Type B pancreatic cell (in vitro differentiated cells): ENCODE results near the gene APBA1. TPM values are rescaled to one million over a fixed set of nuclear protein-coding genes. Genes with fewer than 3 reads are reported as not detected.

Experiments used
- DNase-seq: peaks from one replicate; pipeline ENCODE4 v3.0.0; 2021; ENCODE audit warnings: mixed read lengths; ENCODE audit not compliant: unreplicated experiment; ENCODE audit errors: extremely low spot score
- H3K27ac Mint-ChIP-seq: 2 replicates; pipeline ENCODE4 v1.8.0; 2021; ENCODE audit warnings: mild to moderate bottlenecking, mixed read lengths
- H3K27me3 Mint-ChIP-seq: 2 replicates; pipeline ENCODE4 v1.8.0; 2021; ENCODE audit warnings: mixed read lengths
- H3K36me3 Mint-ChIP-seq: 2 replicates; pipeline ENCODE4 v1.8.0; 2021; ENCODE audit warnings: mixed read lengths
- H3K4me1 Mint-ChIP-seq: one replicate; pipeline ENCODE4 v1.8.0; 2021; ENCODE audit warnings: mixed read lengths; ENCODE audit not compliant: unreplicated experiment
- H3K4me3 Mint-ChIP-seq: 2 replicates; pipeline ENCODE4 v1.8.0; 2021; ENCODE audit warnings: mild to moderate bottlenecking, mixed read lengths
- H3K9me3 Mint-ChIP-seq: 2 replicates; pipeline ENCODE4 v1.8.0; 2021; ENCODE audit warnings: mixed read lengths
- CTCF ChIP-seq: fragments of 200-600 bp; sonication (generic); conservative IDR thresholded peaks from 2 replicates; pipeline ENCODE4 v1.5.0; 2021; ENCODE audit warnings: antibody characterized with exemption, mild to moderate bottlenecking
- total RNA-seq: library from RNA; stranded (reverse); gene quantifications from 2 replicates; pipeline ENCODE4 v1.2.1, GENCODE V29; 2021; ENCODE audit warnings: low replicate concordance

APBA1 gene
- total RNA-seq, 1 donor from 2014 or later, result 6.3 TPM

GRCh38 chr9:69673311-69673640 is 1.1 kb upstream of the APBA1 start:
- no peak for TF ChIP-seq CTCF
- DNase-seq, result no peak
- H3K27ac Mint-ChIP-seq, result peak overlapping the region; percentile 89
- H3K27me3 Mint-ChIP-seq, result no peaks in the 10 kb centered on the region
- no peaks in the 10 kb centered on the region for H3K36me3 Mint-ChIP-seq
- no peaks in the 10 kb centered on the region for H3K9me3 Mint-ChIP-seq
- H3K4me1 Mint-ChIP-seq, result peaks cover 14% of the 10 kb centered on the region
- peak overlapping the region; percentile 88 for H3K4me3 Mint-ChIP-seq

- Mint-ChIP-seq H3K27me3 (no peaks in the 10 kb centered on the region), H3K36me3 (no peaks in the 10 kb centered on the region), H3K9me3 (no peaks in the 10 kb centered on the region), H3K4me1 (peaks cover 14% of the 10 kb centered on the region), H3K27ac (peak overlapping the region; percentile 89), H3K4me3 (peak overlapping the region; percentile 88)
- peak; percentile 97 for TF ChIP-seq CTCF
- peak; percentile 88 for DNase-seq
Observed at GRCh38 chr9:69672596-69673310, 582 bp upstream of the APBA1 start.

GRCh38 chr9:69671311-69671878 is 776 bp downstream of the APBA1 start:
- no peaks in the 10 kb centered on the region for H3K27me3 Mint-ChIP-seq
- peak overlapping the region; percentile 86 for H3K4me3 Mint-ChIP-seq
- TF ChIP-seq CTCF, result no peak
- H3K27ac Mint-ChIP-seq, result peak overlapping the region; percentile 20
- no peaks in the 10 kb centered on the region for H3K9me3 Mint-ChIP-seq
- H3K4me1 Mint-ChIP-seq, result peaks cover 14% of the 10 kb centered on the region
- H3K36me3 Mint-ChIP-seq, result no peaks in the 10 kb centered on the region
- DNase-seq, result no peak

GRCh38 chr9:69667306-69667705 is 4.9 kb downstream of the APBA1 start:
- peaks cover 7% of the 10 kb centered on the region for H3K4me1 Mint-ChIP-seq
- DNase-seq, result no peak
- TF ChIP-seq CTCF, result no peak
- H3K9me3 Mint-ChIP-seq, result no peaks in the 10 kb centered on the region
- no peaks in the 10 kb centered on the region for H3K36me3 Mint-ChIP-seq
- H3K27ac Mint-ChIP-seq, result no peak overlapping the region
- H3K27me3 Mint-ChIP-seq, result peaks cover 6% of the 10 kb centered on the region
- no peak overlapping the region for H3K4me3 Mint-ChIP-seq

GRCh38 chr9:69660304-69660703 is 11.9 kb downstream of the APBA1 start:
- H3K9me3 Mint-ChIP-seq, result no peaks in the 10 kb centered on the region
- no peak for TF ChIP-seq CTCF
- H3K27me3 Mint-ChIP-seq, result peaks cover 2% of the 10 kb centered on the region
- no peaks in the 10 kb centered on the region for H3K36me3 Mint-ChIP-seq
- no peak overlapping the region for H3K27ac Mint-ChIP-seq
- DNase-seq, result no peak
- no peak overlapping the region for H3K4me3 Mint-ChIP-seq
- peaks cover 3% of the 10 kb centered on the region for H3K4me1 Mint-ChIP-seq
